ENCODE results near the gene FAF1.

Gene FAF1

GRCh38 chr1:50508040-50508586 lies 452.0 kb downstream of the FAF1 start:
- TF ChIP-seq YY1 (IDR thresholded peaks at IDR 0.05; ENCODE audit: low read depth) = no peak
- no peak for TF ChIP-seq TCF12 (IDR thresholded peaks at IDR 0.05; ENCODE audit: low read depth)
- no peak for TF ChIP-seq MAX (IDR thresholded peaks at IDR 0.05)

- TF ChIP-seq USF1 (IDR thresholded peaks at IDR 0.05) = no peak
- TF ChIP-seq, protein P1, sequence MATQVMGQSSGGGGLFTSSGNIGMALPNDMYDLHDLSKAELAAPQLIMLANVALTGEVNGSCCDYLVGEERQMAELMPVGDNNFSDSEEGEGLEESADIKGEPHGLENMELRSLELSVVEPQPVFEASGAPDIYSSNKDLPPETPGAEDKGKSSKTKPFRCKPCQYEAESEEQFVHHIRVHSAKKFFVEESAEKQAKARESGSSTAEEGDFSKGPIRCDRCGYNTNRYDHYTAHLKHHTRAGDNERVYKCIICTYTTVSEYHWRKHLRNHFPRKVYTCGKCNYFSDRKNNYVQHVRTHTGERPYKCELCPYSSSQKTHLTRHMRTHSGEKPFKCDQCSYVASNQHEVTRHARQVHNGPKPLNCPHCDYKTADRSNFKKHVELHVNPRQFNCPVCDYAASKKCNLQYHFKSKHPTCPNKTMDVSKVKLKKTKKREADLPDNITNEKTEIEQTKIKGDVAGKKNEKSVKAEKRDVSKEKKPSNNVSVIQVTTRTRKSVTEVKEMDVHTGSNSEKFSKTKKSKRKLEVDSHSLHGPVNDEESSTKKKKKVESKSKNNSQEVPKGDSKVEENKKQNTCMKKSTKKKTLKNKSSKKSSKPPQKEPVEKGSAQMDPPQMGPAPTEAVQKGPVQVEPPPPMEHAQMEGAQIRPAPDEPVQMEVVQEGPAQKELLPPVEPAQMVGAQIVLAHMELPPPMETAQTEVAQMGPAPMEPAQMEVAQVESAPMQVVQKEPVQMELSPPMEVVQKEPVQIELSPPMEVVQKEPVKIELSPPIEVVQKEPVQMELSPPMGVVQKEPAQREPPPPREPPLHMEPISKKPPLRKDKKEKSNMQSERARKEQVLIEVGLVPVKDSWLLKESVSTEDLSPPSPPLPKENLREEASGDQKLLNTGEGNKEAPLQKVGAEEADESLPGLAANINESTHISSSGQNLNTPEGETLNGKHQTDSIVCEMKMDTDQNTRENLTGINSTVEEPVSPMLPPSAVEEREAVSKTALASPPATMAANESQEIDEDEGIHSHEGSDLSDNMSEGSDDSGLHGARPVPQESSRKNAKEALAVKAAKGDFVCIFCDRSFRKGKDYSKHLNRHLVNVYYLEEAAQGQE (IDR thresholded peaks at IDR 0.05; ENCODE audit: low read depth) = no peak
- TF ChIP-seq TAF1 (IDR thresholded peaks at IDR 0.05; ENCODE audit: low read depth) = no peak
- TF ChIP-seq TCF12 (IDR thresholded peaks at IDR 0.05; ENCODE audit: low read depth) = no peak
- TF ChIP-seq EGR1 (IDR thresholded peaks at IDR 0.05) = no peak
- no peak for TF ChIP-seq YY1 (IDR thresholded peaks at IDR 0.05; ENCODE audit: low read depth)
- TF ChIP-seq NFIC (IDR thresholded peaks at IDR 0.05) = no peak
- no peak for TF ChIP-seq RAD21 (IDR thresholded peaks at IDR 0.05; ENCODE audit: low read depth)
- TF ChIP-seq EP300 (IDR thresholded peaks at IDR 0.05; ENCODE audit: borderline replicate concordance) = no peak
- TF ChIP-seq CREB1 (IDR thresholded peaks at IDR 0.05; ENCODE audit: low read depth) = no peak
Observed at GRCh38 chr1:50505427-50505826, 454.6 kb downstream of the FAF1 start.

DNA sequence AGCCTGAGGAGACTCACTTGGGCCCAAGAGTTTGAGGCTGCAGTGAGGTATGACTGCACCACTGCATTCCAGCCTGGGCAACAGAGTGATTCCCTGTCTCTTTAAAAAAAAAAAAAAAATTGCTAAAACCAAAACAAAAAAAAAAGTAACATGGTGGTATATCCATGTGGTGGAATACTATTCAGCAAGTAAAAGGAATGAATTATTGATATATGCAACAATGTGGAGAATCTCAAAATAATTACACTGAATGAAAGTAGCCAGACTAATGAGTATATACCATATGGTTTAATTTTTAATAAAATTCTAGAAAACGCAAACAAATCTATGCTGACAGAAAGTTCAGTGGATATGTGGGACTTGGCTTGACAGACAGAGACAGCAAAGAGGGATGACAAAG lies 456.6 kb downstream of the FAF1 start:
- TF ChIP-seq TAF1 (IDR thresholded peaks at IDR 0.05; ENCODE audit: low read depth) (no peak), TEAD4 (IDR thresholded peaks at IDR 0.05) (no peak), EP300 (IDR thresholded peaks at IDR 0.05; ENCODE audit: borderline replicate concordance) (no peak), EGR1 (IDR thresholded peaks at IDR 0.05) (no peak), YY1 (IDR thresholded peaks at IDR 0.05; ENCODE audit: low read depth) (no peak), MAX (IDR thresholded peaks at IDR 0.05) (no peak), CREB1 (IDR thresholded peaks at IDR 0.05; ENCODE audit: low read depth) (no peak), TCF12 (IDR thresholded peaks at IDR 0.05; ENCODE audit: low read depth) (no peak)
- TF ChIP-seq, protein P1 (IDR thresholded peaks at IDR 0.05; ENCODE audit: low read depth) = no peak

DNA sequence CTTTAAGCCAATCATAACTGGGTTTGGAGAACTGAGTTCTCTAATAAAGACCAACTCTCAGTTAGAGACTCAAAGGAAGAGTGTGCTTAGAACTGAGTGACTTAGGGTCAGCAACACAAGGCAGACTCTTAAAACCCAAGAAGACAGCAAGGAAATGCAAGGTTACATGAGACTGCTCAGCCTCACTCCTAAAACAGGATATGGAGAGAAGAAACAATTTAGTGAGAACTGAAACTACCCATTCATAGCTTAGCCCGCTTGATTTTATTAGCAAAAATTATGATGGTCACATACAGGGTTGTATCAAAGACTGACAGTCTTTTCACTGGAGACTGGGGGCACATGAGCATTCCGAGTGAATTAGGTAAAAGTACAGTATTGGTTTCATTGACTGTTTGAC lies 457.9 kb downstream of the FAF1 start:
- no peak for TF ChIP-seq FOXM1 (IDR thresholded peaks at IDR 0.05; ENCODE audit: borderline replicate concordance, low read depth)

GRCh38 chr1:50497007-50497406 lies 463.1 kb downstream of the FAF1 start:
- TF ChIP-seq TCF12 (IDR thresholded peaks at IDR 0.05; ENCODE audit: low read depth) (no peak), ZBTB7A (IDR thresholded peaks at IDR 0.05; ENCODE audit: low read depth) (no peak), MAX (IDR thresholded peaks at IDR 0.05) (no peak), RAD21 (IDR thresholded peaks at IDR 0.05; ENCODE audit: low read depth) (no peak), YY1 (IDR thresholded peaks at IDR 0.05; ENCODE audit: low read depth) (no peak), CEBPB (IDR thresholded peaks at IDR 0.05) (no peak), EP300 (IDR thresholded peaks at IDR 0.05; ENCODE audit: borderline replicate concordance) (no peak), USF1 (IDR thresholded peaks at IDR 0.05) (no peak), CREB1 (IDR thresholded peaks at IDR 0.05; ENCODE audit: low read depth) (no peak), TEAD4 (IDR thresholded peaks at IDR 0.05) (no peak), EGR1 (IDR thresholded peaks at IDR 0.05) (no peak), NFIC (IDR thresholded peaks at IDR 0.05) (no peak), FOXM1 (IDR thresholded peaks at IDR 0.05; ENCODE audit: borderline replicate concordance, low read depth) (no peak), TAF1 (IDR thresholded peaks at IDR 0.05; ENCODE audit: low read depth) (no peak)
- TF ChIP-seq, protein P1 (IDR thresholded peaks at IDR 0.05; ENCODE audit: low read depth) = no peak
